DND-41 (cell line): ENCODE measurements around the gene EHMT1.

Experiments used
- CTCF ChIP-seq: IDR thresholded peaks from 2 replicates; pipeline ENCODE4 v1.5.1; 2012; ENCODE audit warnings: borderline replicate concordance, low read length, moderate library complexity, mild to moderate bottlenecking; ENCODE audit not compliant: poor library complexity, severe bottlenecking; ENCODE audit errors: extremely low read depth
- EZH2 ChIP-seq: IDR thresholded peaks from 3 replicates; pipeline ENCODE4 v1.6.1; 2012; ENCODE audit warnings: borderline replicate concordance, low read depth, mild to moderate bottlenecking, moderate library complexity, low read length, inconsistent platforms; ENCODE audit not compliant: severe bottlenecking

GRCh38 chr9:137719194-137719593 is 100.4 kb downstream of the EHMT1 start:
- TF ChIP-seq EZH2 (no peak), CTCF (no peak)
